T-helper 2 cell treated with Interferon-gamma antibody and Interleukin-4, amounts not matched to agents 5 μg/mL and 100 μg/mL, for 36 hours (primary cell): Measurements from ENCODE around the gene ALPK1.

Experiments
- DNase-seq: peaks from one replicate; pipeline ENCODE4 v3.0.0; 2021; ENCODE audit warnings: low spot score
- H3K27ac Mint-ChIP-seq: one replicate; pipeline ENCODE4 v1.8.0; 2021; ENCODE audit warnings: mild to moderate bottlenecking, mixed read lengths
- H3K27me3 Mint-ChIP-seq: one replicate; pipeline ENCODE4 v1.8.0; 2021; ENCODE audit warnings: low read depth, mixed read lengths
- H3K36me3 Mint-ChIP-seq: one replicate; pipeline ENCODE4 v1.8.0; 2021; ENCODE audit warnings: low read depth, mixed read lengths
- H3K4me1 Mint-ChIP-seq: one replicate; pipeline ENCODE4 v1.8.0; 2021; ENCODE audit warnings: low read depth, mixed read lengths
- H3K4me3 Mint-ChIP-seq: one replicate; pipeline ENCODE4 v1.8.0; 2022; ENCODE audit warnings: mild to moderate bottlenecking, moderate library complexity, mixed read lengths
- H3K9me3 Mint-ChIP-seq: one replicate; pipeline ENCODE4 v1.8.0; 2021; ENCODE audit warnings: mixed read lengths

The ALPK1 gene

GRCh38 chr4:112361181-112361791 is 64.1 kb downstream of the ALPK1 start:
- no peaks in the 10 kb centered on the region for H3K27me3 Mint-ChIP-seq
- H3K36me3 Mint-ChIP-seq = no peaks in the 10 kb centered on the region
- no peak for DNase-seq
- H3K9me3 Mint-ChIP-seq = peaks cover 5% of the 10 kb centered on the region
- H3K4me1 Mint-ChIP-seq = no peaks in the 10 kb centered on the region
- H3K27ac Mint-ChIP-seq = no peak overlapping the region
- no peak overlapping the region for H3K4me3 Mint-ChIP-seq

DNA sequence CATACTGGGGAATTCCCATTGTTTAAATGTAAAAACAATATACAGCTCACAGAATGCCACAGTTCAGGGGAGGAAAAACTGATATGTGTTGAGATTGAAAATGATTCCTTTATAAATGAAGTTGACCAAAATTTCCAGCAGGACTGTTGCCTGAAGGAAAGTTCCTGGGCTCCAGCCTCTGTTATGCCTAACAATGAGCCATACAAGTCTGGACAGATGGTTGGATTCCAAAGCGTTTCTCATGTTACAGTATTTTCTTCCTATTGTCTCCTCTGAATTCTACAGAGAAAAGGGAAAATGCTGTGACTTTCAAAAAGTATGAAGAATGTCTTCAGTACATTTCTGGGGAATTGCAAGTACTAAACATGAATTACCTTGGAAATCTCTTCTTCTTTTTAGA is 73.3 kb downstream of the ALPK1 start:
- Mint-ChIP-seq H3K36me3 (no peaks in the 10 kb centered on the region), H3K4me1 (no peaks in the 10 kb centered on the region), H3K27me3 (no peaks in the 10 kb centered on the region), H3K4me3 (no peak overlapping the region), H3K9me3 (no peaks in the 10 kb centered on the region), H3K27ac (no peak overlapping the region)
- no peak for DNase-seq

DNA sequence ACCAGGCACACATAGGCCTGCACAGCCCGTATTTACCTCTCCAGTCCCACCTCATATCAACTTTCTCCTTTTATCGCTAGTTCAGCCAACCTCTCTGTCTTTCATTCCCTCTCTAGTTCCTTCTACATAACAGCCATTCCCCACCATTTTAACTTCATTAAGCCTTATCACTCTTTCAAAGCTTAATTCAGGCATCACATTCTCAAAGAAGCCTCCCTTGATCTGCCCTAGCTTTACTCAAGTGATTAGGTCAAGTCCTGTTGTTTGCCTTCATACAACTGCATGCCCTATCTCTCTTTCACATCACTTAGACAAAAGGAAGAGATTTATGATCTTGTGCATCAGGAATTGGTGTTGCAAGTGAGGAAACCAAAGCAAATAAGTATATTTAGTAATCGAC is 74.2 kb downstream of the ALPK1 start:
- Mint-ChIP-seq H3K27ac (no peak overlapping the region), H3K27me3 (no peaks in the 10 kb centered on the region), H3K4me3 (no peak overlapping the region), H3K36me3 (no peaks in the 10 kb centered on the region), H3K9me3 (no peaks in the 10 kb centered on the region), H3K4me1 (no peaks in the 10 kb centered on the region)
- DNase-seq = no peak

DNA sequence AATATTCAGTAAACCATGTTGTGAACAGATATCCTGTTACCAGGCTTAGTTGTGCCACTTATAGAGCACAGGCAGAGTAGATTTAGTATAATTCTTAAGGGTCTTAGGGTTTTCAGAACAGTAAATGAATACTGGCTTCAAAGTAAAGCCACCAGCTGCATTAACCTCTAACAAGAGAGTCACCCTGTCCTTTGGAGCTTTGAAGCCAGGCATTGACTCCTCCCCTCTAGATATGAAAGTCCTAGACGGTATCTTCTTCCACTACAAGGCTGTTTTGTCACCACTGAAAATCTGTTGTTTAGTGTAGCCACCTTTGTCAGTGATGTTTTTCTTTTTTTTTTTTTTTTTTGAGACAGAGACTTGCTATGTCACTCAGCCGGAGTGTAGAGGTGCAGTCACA is 77.7 kb downstream of the ALPK1 start:
- no peak for DNase-seq
- Mint-ChIP-seq H3K4me1 (no peaks in the 10 kb centered on the region), H3K27me3 (no peaks in the 10 kb centered on the region), H3K9me3 (no peaks in the 10 kb centered on the region), H3K36me3 (no peaks in the 10 kb centered on the region), H3K27ac (no peak overlapping the region), H3K4me3 (no peak overlapping the region)

- Mint-ChIP-seq H3K27ac (no peak overlapping the region), H3K36me3 (no peaks in the 10 kb centered on the region), H3K4me3 (no peak overlapping the region), H3K4me1 (no peaks in the 10 kb centered on the region), H3K27me3 (no peaks in the 10 kb centered on the region), H3K9me3 (no peaks in the 10 kb centered on the region)
- DNase-seq = no peak
These were observed 80.0 kb downstream of the ALPK1 start for GRCh38 chr4:112377171-112377570.

DNA sequence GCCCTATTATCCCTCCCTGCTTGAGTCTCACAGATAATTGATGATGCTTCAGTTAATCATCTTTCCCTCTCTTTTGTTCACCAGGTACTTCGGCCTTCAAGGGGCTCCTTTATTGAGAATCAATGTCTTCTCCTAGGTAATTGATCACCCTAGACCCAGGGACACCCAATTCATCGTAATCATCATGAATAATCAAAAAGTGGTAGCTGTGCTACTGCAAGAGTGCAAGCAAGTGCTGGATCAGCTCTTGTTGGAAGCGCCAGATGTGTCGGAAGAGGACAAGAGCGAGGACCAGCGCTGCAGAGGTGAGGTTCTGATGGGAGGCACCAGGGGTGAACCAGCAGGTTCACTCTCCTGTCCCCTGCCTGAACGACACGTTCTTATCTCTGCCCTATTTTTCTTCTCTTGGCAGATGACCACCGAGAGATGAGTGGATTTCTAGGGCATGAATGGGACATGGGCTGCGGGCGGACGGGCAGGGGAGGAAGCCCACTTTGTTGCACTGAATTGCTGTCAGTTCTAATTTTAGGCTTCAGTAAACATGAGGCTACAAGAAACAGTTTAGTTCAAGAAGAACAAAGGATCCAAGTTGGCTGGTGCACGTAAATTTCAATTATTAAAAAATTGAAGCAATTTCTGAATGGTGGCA is 80.5 kb downstream of the ALPK1 start:
- no peaks in the 10 kb centered on the region for H3K36me3 Mint-ChIP-seq
- DNase-seq = no peak
- H3K4me3 Mint-ChIP-seq = no peak overlapping the region
- H3K27ac Mint-ChIP-seq = no peak overlapping the region
- no peaks in the 10 kb centered on the region for H3K9me3 Mint-ChIP-seq
- no peaks in the 10 kb centered on the region for H3K27me3 Mint-ChIP-seq
- no peaks in the 10 kb centered on the region for H3K4me1 Mint-ChIP-seq

- Mint-ChIP-seq H3K4me3 (no peak overlapping the region), H3K9me3 (no peaks in the 10 kb centered on the region), H3K27ac (no peak overlapping the region), H3K4me1 (no peaks in the 10 kb centered on the region), H3K27me3 (no peaks in the 10 kb centered on the region), H3K36me3 (no peaks in the 10 kb centered on the region)
- no peak for DNase-seq
These were observed 81.1 kb downstream of the ALPK1 start for GRCh38 chr4:112378243-112378620.

DNA sequence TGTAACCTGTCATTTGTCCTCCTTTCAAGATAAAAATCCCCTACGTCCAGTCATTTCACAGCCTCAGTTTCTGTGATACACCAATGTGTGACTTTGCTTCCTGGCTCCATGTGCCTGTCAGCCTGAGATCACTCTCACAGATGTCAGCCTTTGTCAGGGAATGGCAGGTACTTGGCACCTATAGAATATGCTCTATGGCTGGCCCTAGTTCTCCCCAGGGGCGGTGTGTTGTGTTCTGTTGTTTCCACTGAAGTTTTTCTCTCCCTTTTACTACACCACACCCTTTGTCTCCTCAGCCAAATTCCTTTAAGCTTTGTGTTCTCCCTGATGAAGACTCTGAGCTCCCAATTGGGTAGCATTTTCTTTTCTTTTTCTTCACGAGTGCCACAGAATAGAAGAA is 81.7 kb downstream of the ALPK1 start:
- Mint-ChIP-seq H3K36me3 (no peaks in the 10 kb centered on the region), H3K27me3 (no peaks in the 10 kb centered on the region), H3K4me1 (no peaks in the 10 kb centered on the region), H3K4me3 (no peak overlapping the region), H3K9me3 (no peaks in the 10 kb centered on the region), H3K27ac (no peak overlapping the region)
- no peak for DNase-seq

DNA sequence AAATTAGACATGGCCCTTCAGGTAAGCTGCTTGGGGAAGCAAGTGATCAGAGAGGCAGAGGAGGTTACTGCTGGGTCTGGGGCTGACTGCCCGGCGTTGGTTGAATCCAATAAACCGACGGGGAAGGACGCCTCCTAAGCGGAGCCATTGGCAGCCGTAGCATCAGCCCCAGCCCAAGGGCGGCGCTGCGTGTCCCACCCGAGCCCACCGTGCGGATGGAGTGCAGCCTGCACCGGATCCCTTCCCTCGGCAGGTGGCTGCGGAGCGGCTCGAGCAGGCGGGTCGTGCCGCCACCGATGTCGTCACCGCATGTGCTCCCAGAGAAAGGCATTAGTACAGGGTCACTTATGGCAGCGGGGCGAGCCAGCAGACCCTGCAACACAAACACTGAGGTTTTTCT is 82.1 kb downstream of the ALPK1 start:
- Mint-ChIP-seq H3K36me3 (no peaks in the 10 kb centered on the region), H3K27ac (no peak overlapping the region), H3K27me3 (no peaks in the 10 kb centered on the region), H3K4me3 (no peak overlapping the region), H3K4me1 (no peaks in the 10 kb centered on the region), H3K9me3 (no peaks in the 10 kb centered on the region)
- DNase-seq = no peak

DNA sequence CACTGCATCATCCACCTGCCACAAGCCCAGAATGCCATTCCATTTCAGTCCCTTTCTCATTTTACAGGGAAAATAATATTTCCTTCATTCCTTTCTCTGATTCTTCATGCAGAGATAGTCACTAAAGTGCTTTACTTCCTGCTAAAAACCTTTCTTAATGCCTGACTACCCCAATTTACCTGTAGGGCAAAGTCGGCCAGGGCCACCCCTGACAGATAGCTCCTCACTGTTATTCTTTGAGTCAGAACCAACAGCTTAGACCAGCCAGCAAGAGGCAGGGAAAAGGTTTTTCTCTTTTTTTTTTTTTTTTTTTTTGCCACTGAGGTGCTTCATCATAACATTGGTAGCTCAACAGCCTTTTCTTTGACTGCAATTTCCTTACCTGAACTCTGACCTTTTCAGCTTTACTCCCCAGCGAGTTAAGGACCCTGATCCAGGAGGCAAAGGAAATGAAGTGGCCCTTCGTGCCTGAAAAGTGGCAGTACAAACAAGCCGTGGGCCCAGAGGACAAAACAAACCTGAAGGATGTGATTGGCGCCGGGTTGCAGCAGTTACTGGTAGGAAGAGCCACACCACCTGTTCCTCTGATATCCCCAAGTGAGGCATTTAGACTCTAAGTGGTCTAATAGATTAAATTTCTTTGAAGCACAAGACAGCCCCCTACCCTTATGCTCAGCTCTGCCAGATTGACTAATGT is 85.0 kb downstream of the ALPK1 start:
- Mint-ChIP-seq H3K27ac (no peak overlapping the region), H3K4me3 (no peak overlapping the region), H3K9me3 (no peaks in the 10 kb centered on the region), H3K4me1 (no peaks in the 10 kb centered on the region), H3K36me3 (no peaks in the 10 kb centered on the region), H3K27me3 (no peaks in the 10 kb centered on the region)
- DNase-seq = no peak

- H3K27me3 Mint-ChIP-seq = no peaks in the 10 kb centered on the region
- no peaks in the 10 kb centered on the region for H3K4me1 Mint-ChIP-seq
- no peak overlapping the region for H3K4me3 Mint-ChIP-seq
- H3K9me3 Mint-ChIP-seq = no peaks in the 10 kb centered on the region
- H3K36me3 Mint-ChIP-seq = no peaks in the 10 kb centered on the region
- DNase-seq = no peak
- H3K27ac Mint-ChIP-seq = no peak overlapping the region
These were observed 88.9 kb downstream of the ALPK1 start for GRCh38 chr4:112386071-112386470.

GRCh38 chr4:112402098-112402497 is 104.9 kb downstream of the ALPK1 start:
- DNase-seq = no peak
- Mint-ChIP-seq H3K9me3 (no peaks in the 10 kb centered on the region), H3K4me3 (no peak overlapping the region), H3K27me3 (no peaks in the 10 kb centered on the region), H3K4me1 (no peaks in the 10 kb centered on the region), H3K27ac (no peak overlapping the region), H3K36me3 (no peaks in the 10 kb centered on the region)

- Mint-ChIP-seq H3K4me1 (no peaks in the 10 kb centered on the region), H3K27ac (no peak overlapping the region), H3K27me3 (no peaks in the 10 kb centered on the region), H3K36me3 (no peaks in the 10 kb centered on the region), H3K9me3 (no peaks in the 10 kb centered on the region), H3K4me3 (no peak overlapping the region)
- no peak for DNase-seq
These were observed 106.2 kb downstream of the ALPK1 start for GRCh38 chr4:112403101-112403945.

- DNase-seq = no peak
- Mint-ChIP-seq H3K27me3 (no peaks in the 10 kb centered on the region), H3K36me3 (no peaks in the 10 kb centered on the region), H3K9me3 (no peaks in the 10 kb centered on the region), H3K4me1 (no peaks in the 10 kb centered on the region), H3K4me3 (no peak overlapping the region), H3K27ac (no peak overlapping the region)
These were observed 113.2 kb downstream of the ALPK1 start for GRCh38 chr4:112410364-112410763.
